G401.6 (cell line): ENCODE measurements around the gene LST1.

Experiments
- FAIRE-seq: peaks from 2 replicates; lab custom pipeline; 2012; peaks lifted over from hg19 to GRCh38; lab: Jason Lieb, UNC

The LST1 gene

GRCh38 chr6:31621320-31621939 is 35.4 kb downstream of the LST1 start:
- FAIRE-seq = no peak

- FAIRE-seq = no peak
These were observed 35.9 kb downstream of the LST1 start for GRCh38 chr6:31621991-31622390.

DNA sequence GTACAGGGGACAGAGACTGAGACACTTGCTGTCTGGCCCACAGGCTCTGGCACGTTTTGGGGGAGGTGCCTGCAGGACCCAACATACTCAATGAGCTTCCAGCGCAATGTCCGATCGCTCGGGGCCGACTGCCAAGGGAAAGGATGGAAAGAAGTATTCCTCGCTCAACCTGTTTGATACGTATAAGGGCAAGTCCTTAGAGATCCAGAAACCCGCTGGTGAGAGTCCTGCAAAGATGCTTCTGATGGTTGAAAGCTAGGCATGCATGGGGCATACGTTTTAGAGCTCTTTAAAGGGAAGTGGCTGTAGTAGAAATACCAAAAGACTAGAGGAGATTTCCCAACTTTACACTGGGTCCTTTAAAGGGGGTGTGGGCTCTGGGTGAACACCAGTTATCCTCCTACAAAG is 36.6 kb downstream of the LST1 start:
- FAIRE-seq = no peak

GRCh38 chr6:31624070-31624469 is 38.0 kb downstream of the LST1 start:
- FAIRE-seq = no peak

GRCh38 chr6:31626952-31627351 is 40.9 kb downstream of the LST1 start:
- no peak for FAIRE-seq

GRCh38 chr6:31627690-31628287 is 41.7 kb downstream of the LST1 start:
- no peak for FAIRE-seq

- no peak for FAIRE-seq
These were observed 42.9 kb downstream of the LST1 start for GRCh38 chr6:31629014-31629413.

- FAIRE-seq = no peak
These were observed 44.3 kb downstream of the LST1 start for GRCh38 chr6:31630177-31630934.

DNA sequence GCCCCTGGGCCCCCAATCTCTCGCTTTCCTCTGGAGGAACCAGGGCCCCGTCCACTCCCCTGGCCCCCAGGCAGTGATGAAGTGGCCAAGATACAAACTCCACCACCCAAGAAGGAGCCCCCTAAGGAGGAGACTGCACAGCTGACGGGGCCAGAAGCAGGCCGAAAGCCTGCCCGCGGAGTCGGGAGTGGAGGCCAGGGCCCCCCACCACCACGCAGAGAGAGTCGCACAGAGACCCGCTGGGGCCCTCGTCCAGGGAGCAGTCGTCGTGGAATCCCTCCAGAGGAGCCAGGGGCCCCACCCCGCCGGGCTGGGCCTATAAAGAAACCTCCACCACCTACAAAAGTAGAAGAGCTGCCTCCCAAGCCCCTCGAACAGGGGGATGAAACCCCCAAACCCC is 45.1 kb downstream of the LST1 start:
- FAIRE-seq = no peak

- FAIRE-seq = no peak
These were observed 45.7 kb downstream of the LST1 start for GRCh38 chr6:31631681-31632278.

- FAIRE-seq = no peak
These were observed 46.3 kb downstream of the LST1 start for GRCh38 chr6:31632279-31632946.

DNA sequence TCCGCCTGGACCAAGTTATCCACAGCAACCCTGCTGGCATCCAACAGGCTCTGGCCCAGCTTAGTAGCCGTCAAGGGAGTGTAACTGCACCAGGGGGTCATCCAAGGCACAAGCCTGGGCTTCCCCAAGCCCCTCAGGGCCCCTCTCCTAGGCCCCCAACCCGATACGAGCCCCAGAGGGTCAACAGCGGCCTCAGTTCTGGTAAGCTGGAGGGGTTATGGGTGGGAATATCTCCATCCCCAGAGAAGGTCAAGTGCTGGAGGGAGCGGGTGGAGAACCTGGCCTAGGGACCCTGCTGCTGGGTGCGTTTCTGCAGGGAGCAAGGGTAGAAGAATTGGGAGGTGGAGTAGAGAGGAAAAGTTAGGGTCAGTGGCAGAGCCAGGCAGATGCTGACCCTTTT is 47.4 kb downstream of the LST1 start:
- FAIRE-seq = no peak

DNA sequence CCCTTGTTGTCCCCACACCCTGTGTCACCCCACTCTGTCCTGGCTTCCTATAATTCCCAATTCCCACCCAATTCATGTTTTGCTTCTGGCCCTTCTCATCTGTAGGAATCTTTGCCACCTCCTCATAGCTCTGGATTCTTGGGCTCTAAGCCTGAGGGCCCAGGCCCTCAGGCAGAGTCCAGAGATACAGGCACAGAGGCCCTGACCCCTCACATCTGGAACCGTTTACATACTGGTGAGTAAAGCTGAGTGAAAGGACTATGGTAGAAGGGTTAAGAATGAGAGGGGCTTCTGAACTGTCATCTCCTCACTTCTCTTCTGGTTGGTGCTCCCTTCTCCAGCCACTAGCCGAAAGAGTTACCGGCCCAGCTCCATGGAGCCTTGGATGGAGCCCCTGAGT is 48.1 kb downstream of the LST1 start:
- FAIRE-seq = no peak

GRCh38 chr6:31634969-31635575 is 49.0 kb downstream of the LST1 start:
- FAIRE-seq = no peak

DNA sequence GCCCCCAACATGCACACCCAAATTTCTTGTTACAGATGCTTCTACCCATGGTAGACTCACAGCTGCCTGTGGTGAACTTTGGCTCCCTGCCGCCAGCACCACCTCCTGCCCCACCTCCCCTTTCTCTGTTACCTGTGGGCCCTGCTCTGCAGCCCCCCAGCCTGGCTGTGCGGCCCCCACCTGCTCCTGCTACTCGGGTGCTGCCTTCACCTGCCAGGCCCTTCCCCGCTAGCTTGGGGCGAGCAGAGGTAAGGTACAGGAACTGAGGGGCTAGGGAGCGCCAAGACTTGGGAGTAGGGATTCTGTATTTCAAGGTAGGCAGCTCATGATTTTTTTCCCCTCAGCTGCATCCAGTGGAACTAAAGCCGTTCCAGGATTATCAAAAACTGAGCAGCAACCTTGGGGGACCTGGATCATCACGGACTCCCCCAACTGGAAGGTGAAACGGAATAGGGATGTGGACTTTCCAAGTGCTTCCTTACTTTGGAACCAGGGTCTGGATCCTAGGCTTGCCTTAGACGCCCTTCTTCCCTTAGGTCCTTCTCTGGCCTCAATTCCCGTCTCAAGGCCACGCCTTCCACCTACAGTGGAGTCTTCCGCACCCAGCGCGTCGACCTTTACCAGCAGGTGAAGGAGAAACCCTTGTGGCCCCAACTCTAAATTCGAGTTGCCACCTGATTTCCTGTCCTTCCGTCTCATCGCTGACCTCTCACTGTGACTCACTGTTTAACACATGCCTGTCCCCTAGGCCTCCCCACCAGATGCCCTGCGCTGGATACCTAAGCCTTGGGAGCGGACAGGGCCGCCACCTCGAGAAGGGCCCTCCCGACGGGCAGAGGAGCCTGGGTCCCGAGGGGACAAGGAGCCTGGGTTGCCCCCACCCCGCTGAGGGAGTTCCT is 50.9 kb downstream of the LST1 start:
- no peak for FAIRE-seq
